SK-N-MC (cell line): Measurements from ENCODE around the gene GPER1.

Experiments used
- EZH2 ChIP-seq: fragments of 200-600 bp; sonication (generic); IDR thresholded peaks from one replicate; pipeline ENCODE4 v1.6.1; 2017; ENCODE audit warnings: antibody characterized with exemption
- POLR2AphosphoS5 ChIP-seq: IDR thresholded peaks from 2 replicates; pipeline ENCODE4 v1.6.1; 2012; ENCODE audit warnings: mild to moderate bottlenecking, low read depth, low read length, borderline replicate concordance

GRCh38 chr7:1080252-1080920 lies 7.5 kb upstream of the GPER1 start:
- TF ChIP-seq EZH2 (no peak), POLR2AphosphoS5 (no peak)
